HEK293T (cell line): Measurements from ENCODE around the gene TENM3.

ENCODE experiments used
- ARNT ChIP-seq: fragments of 450-650 bp; IDR thresholded peaks from 2 replicates; pipeline ENCODE4 v1.6.1; 2017; ENCODE audit warnings: mild to moderate bottlenecking
- BHLHE40 ChIP-seq: fragments of 450-650 bp; IDR thresholded peaks from 2 replicates; pipeline ENCODE4 v1.6.1; 2016; ENCODE audit warnings: mild to moderate bottlenecking, moderate library complexity, borderline replicate concordance
- CTBP1 ChIP-seq: fragments of 450-650 bp; IDR thresholded peaks from 2 replicates; pipeline ENCODE4 v1.6.1; 2016; ENCODE audit warnings: borderline replicate concordance
- ELF4 ChIP-seq: fragments of 450-650 bp; IDR thresholded peaks from 2 replicates; pipeline ENCODE4 v1.6.1; 2017; ENCODE audit warnings: antibody characterized with exemption
- FOXA1 ChIP-seq: fragments of 450-650 bp; IDR thresholded peaks from 2 replicates; pipeline ENCODE4 v1.6.1; 2016; ENCODE audit warnings: mild to moderate bottlenecking
- FOXK2 ChIP-seq: fragments of 450-650 bp; IDR thresholded peaks from 2 replicates; pipeline ENCODE4 v1.6.1; 2016; ENCODE audit warnings: mild to moderate bottlenecking
- FOXM1 ChIP-seq: fragments of 450-650 bp; IDR thresholded peaks from 2 replicates; pipeline ENCODE4 v1.6.1; 2017; ENCODE audit warnings: mild to moderate bottlenecking, borderline replicate concordance
- LEF1 ChIP-seq: fragments of 450-650 bp; IDR thresholded peaks from 2 replicates; pipeline ENCODE4 v1.6.1; 2017; ENCODE audit warnings: mild to moderate bottlenecking, borderline replicate concordance
- NFRKB ChIP-seq: fragments of 450-650 bp; IDR thresholded peaks from 2 replicates; pipeline ENCODE4 v1.6.1; 2016; ENCODE audit warnings: mild to moderate bottlenecking, moderate library complexity
- SP1 ChIP-seq: fragments of 450-650 bp; IDR thresholded peaks from 2 replicates; pipeline ENCODE4 v1.6.1; 2017
- SUZ12 ChIP-seq: fragments of 450-650 bp; IDR thresholded peaks from 2 replicates; pipeline ENCODE4 v1.6.1; 2016; ENCODE audit warnings: mild to moderate bottlenecking
- TARDBP ChIP-seq: fragments of 450-650 bp; IDR thresholded peaks from 2 replicates; pipeline ENCODE4 v1.6.1; 2016
- ZNF384 ChIP-seq: fragments of 450-650 bp; IDR thresholded peaks from 2 replicates; pipeline ENCODE4 v1.6.1; 2016
- TF ChIP-seq, protein P1 (sequence below): fragments of 450-650 bp; IDR thresholded peaks from 2 replicates; pipeline ENCODE4 v1.6.1; 2016

DNA sequence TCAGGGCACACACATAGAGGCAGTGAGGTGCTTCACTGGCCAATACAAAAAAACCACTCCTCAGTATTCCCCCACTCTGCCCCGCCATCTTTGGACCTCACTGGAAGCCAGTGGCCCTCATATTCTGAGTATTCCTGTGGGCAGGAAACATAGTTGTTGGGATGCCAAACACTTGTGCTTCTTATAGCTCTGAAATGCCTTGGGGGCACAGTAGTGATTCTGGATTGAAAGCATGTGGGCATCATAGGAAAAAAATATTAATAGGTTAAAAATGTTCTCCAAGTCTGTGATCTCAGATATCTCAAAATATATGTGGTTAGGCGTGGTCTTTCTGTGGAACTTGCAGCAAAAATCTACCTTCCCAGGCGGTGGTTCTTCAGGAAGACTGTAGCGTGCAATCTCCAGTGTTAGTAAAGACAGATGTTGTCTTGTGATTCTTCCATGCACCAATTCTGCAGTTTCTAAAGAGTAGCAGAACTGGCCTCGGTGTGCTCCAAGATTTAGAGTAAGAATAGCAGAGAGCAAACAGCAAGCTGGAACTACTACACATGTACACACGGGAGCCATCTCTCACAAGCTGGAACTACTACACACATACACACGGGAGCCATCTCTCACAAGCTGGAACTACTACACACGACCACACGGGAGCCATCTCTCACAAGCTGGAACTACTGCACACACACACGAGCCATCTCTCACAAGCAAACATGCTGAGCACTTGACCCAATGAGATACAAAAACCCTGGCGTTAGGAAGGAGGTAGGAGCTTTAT, 8.0 kb upstream of the TENM3 start:
- TF ChIP-seq SP1: no peak
- no peak for TF ChIP-seq CTBP1
- TF ChIP-seq FOXK2: no peak
- TF ChIP-seq ARNT: no peak
- TF ChIP-seq BHLHE40: no peak
- TF ChIP-seq, protein P1, sequence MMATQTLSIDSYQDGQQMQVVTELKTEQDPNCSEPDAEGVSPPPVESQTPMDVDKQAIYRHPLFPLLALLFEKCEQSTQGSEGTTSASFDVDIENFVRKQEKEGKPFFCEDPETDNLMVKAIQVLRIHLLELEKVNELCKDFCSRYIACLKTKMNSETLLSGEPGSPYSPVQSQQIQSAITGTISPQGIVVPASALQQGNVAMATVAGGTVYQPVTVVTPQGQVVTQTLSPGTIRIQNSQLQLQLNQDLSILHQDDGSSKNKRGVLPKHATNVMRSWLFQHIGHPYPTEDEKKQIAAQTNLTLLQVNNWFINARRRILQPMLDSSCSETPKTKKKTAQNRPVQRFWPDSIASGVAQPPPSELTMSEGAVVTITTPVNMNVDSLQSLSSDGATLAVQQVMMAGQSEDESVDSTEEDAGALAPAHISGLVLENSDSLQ: no peak
- TF ChIP-seq SUZ12: no peak
- no peak for TF ChIP-seq LEF1
- no peak for TF ChIP-seq FOXM1
- no peak for TF ChIP-seq ELF4
- no peak for TF ChIP-seq NFRKB
- no peak for TF ChIP-seq FOXA1
- TF ChIP-seq TARDBP: no peak
- no peak for TF ChIP-seq ZNF384
